T1000 (cell line): ENCODE results near the gene PDCD1.

Source experiments
- DNase-seq: peaks from one replicate; lab custom pipeline; 2025; ENCODE audit warnings: mixed read lengths; lab: John Stamatoyannopoulos, UW

Gene PDCD1

GRCh38 chr2:241852116-241852980 is 6.3 kb downstream of the PDCD1 start:
- no peak for DNase-seq

- DNase-seq = no peak
Observed at GRCh38 chr2:241851325-241852115, 7.2 kb downstream of the PDCD1 start.

- DNase-seq = no peak
Observed at GRCh38 chr2:241850544-241851324, 8.0 kb downstream of the PDCD1 start.

GRCh38 chr2:241849616-241850543 is 8.8 kb downstream of the PDCD1 start:
- DNase-seq = no peak

GRCh38 chr2:241848761-241849615 is 9.7 kb downstream of the PDCD1 start:
- DNase-seq = no peak

GRCh38 chr2:241846406-241846805 is 12.3 kb downstream of the PDCD1 start:
- DNase-seq = no peak

- no peak for DNase-seq
Observed at GRCh38 chr2:241844831-241845578, 13.7 kb downstream of the PDCD1 start.

GRCh38 chr2:241844066-241844728 is 14.5 kb downstream of the PDCD1 start:
- DNase-seq = no peak

GRCh38 chr2:241843321-241844065 is 15.2 kb downstream of the PDCD1 start:
- no peak for DNase-seq

GRCh38 chr2:241842620-241843211 is 16.0 kb downstream of the PDCD1 start:
- no peak for DNase-seq

- DNase-seq = no peak
Observed at GRCh38 chr2:241842067-241842415, 16.7 kb downstream of the PDCD1 start.

GRCh38 chr2:241841181-241842066 is 17.3 kb downstream of the PDCD1 start:
- no peak for DNase-seq

- no peak for DNase-seq
Observed at GRCh38 chr2:241837197-241837965, 21.3 kb downstream of the PDCD1 start.

- no peak for DNase-seq
Observed at GRCh38 chr2:241836292-241836691, 22.4 kb downstream of the PDCD1 start.

- no peak for DNase-seq
Observed at GRCh38 chr2:241835611-241836010, 23.1 kb downstream of the PDCD1 start.
